ENCODE measurements around the gene KRT74. TPM values are rescaled to one million over a fixed set of nuclear protein-coding genes. Genes with fewer than 3 reads are reported as not detected.

KRT74 gene
- total and polyA plus RNA-seq, 2 donors from 2014 or later, result not detected

DNA sequence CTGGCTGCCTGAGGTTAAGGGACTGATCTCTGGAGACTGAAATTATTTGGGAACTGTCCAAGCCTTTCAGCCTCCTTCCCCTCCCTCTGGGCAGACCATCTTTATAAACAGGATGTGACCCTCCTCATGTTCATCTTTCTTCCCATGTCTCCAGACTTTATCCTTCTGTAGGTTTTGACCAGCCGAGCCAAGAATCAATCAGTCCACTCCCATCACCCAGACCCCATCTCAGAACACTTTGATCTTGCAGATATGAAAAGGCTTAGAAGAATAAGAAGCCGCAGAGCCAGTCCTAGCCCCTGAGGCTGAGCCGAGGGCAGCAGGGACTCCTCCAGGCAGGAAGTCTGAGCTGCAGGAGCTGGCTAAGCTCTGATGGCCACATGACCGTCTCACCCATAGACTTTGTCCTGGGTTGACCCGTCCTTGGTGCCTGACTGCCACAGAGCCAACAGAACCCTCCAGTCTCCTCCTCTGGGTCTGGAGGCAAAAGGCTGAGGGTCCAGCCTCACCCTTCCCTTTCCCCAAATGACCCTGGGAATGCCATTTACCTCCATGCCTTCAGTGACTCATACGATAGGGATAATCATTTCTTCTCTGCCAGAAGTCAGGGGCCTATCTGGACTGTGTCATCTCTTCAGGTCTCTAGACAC is 22.3 kb downstream of the KRT74 start:
- intact Hi-C loops (cut with DNase I), result no loop called here
- Histone ChIP-seq H3K27me3 (ENCODE audit: control insufficient read depth, insufficient read depth, low read length) (no peaks in the 10 kb centered on the region), H3K27ac (ENCODE audit: low read depth in 2 of 2, low read length in 2 of 2) (no peak overlapping the region), H3K9ac (ENCODE audit: low read length in 3 of 3) (no peak overlapping the region), H3K4me1 (ENCODE audit: control insufficient read depth in 2 of 3, insufficient read depth in 2 of 3, low read depth in 1 of 3, low read length in 3 of 3) (peaks cover 0 to 4% (median 0%) of the 10 kb centered on the region in 3 donors), H3K4me3 (ENCODE audit: low read length in 3 of 3) (no peak overlapping the region), H3K9me3 (ENCODE audit: control insufficient read depth in 2 of 3, insufficient read depth in 1 of 3, low read length in 3 of 3) (no peaks in the 10 kb centered on the region), H3K36me3 (ENCODE audit: control insufficient read depth in 2 of 3, insufficient read depth in 3 of 3, low read length in 3 of 3) (no peaks in the 10 kb centered on the region)
- no peak for FAIRE-seq
- DNase-seq, result no peak
- no peak for TF ChIP-seq CTCF (IDR thresholded peaks at IDR 0.05; ENCODE audit: borderline replicate concordance, extremely low read depth, insufficient read depth)

- Histone ChIP-seq H3K36me3 (ENCODE audit: control insufficient read depth in 2 of 3, insufficient read depth in 3 of 3, low read length in 3 of 3) (no peaks in the 10 kb centered on the region), H3K4me1 (ENCODE audit: control insufficient read depth in 2 of 3, insufficient read depth in 2 of 3, low read depth in 1 of 3, low read length in 3 of 3) (peaks cover 0 to 2% (median 0%) of the 10 kb centered on the region in 3 donors), H3K4me3 (ENCODE audit: low read length in 3 of 3) (no peak overlapping the region), H3K9ac (ENCODE audit: low read length in 3 of 3) (no peak overlapping the region), H3K27me3 (ENCODE audit: control insufficient read depth, insufficient read depth, low read length) (no peaks in the 10 kb centered on the region), H3K27ac (ENCODE audit: low read depth in 2 of 2, low read length in 2 of 2) (no peak overlapping the region), H3K9me3 (ENCODE audit: control insufficient read depth in 2 of 3, insufficient read depth in 1 of 3, low read length in 3 of 3) (no peaks in the 10 kb centered on the region)
- TF ChIP-seq CTCF (IDR thresholded peaks at IDR 0.05; ENCODE audit: borderline replicate concordance, extremely low read depth, insufficient read depth), result no peak
- intact Hi-C loops (cut with DNase I), result no loop called here
- DNase-seq (no peak), FAIRE-seq (no peak)
Measured at GRCh38 chr12:52546126-52546525, 27.5 kb downstream of the KRT74 start.

DNA sequence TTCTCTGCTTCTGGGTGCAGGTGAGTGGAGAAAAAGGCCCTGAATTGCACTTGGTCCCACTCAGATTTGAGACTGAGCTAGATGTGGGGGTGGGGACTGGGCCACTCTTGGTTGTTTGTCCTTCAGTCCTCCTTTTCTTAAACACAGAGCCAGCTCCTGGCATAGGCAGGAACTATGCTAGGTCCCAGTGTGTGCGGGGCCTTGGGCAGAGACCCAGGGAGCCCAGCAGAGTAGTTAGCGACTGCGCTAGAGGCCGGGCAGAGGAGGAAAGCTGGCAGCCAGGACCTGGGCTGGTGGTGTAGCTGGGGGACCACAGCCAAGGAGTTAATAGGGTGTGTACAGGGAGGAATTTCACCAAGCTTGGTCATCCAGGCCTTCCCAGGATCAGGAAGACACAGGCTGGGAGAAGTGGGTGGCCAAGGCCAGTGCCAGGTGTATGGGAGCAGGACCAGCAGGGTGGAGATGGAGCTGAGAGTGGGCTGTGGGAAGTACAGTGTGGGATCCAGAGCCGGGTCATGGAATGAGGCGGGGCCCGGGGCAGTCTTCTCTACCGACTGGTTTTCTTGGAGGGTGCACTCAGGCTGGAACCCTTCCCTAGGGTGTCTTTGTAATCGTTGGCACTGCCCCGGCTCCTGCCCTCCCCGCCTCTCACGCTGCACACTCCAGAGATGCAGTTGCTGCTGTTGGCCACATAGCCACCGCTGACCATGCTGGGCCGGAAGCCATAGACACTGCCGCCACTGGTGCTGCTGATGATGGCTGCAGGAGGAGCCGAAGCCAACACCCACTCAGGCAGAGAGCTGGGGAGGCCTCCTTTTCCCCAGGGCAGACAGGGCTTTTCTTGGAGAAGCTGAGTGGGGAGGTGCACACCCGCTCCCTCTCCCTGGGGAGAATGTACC is 29.4 kb downstream of the KRT74 start:
- H3K9ac ChIP-seq (ENCODE audit: low read length in 3 of 3), result no peak overlapping the region
- H3K27me3 ChIP-seq (ENCODE audit: control insufficient read depth, insufficient read depth, low read length), result no peaks in the 10 kb centered on the region
- no peak for TF ChIP-seq CTCF (IDR thresholded peaks at IDR 0.05; ENCODE audit: borderline replicate concordance, extremely low read depth, insufficient read depth)
- no peaks in the 10 kb centered on the region for H3K9me3 ChIP-seq (ENCODE audit: control insufficient read depth in 2 of 3, insufficient read depth in 1 of 3, low read length in 3 of 3)
- H3K27ac ChIP-seq (ENCODE audit: low read depth in 2 of 2, low read length in 2 of 2), result no peak overlapping the region
- DNase-seq (no peak), FAIRE-seq (no peak)
- H3K4me1 ChIP-seq (ENCODE audit: control insufficient read depth in 2 of 3, insufficient read depth in 2 of 3, low read depth in 1 of 3, low read length in 3 of 3), result no peaks in the 10 kb centered on the region
- no peak overlapping the region for H3K4me3 ChIP-seq (ENCODE audit: low read length in 3 of 3)
- intact Hi-C loops (cut with DNase I), result no loop called here
- no peaks in the 10 kb centered on the region for H3K36me3 ChIP-seq (ENCODE audit: control insufficient read depth in 2 of 3, insufficient read depth in 3 of 3, low read length in 3 of 3)
